Progenitor cell of endocrine pancreas (in vitro differentiated cells): ENCODE measurements around the gene SUGP1. TPM values are rescaled to one million over a fixed set of nuclear protein-coding genes. Genes with fewer than 3 reads are reported as not detected.

Experiments
- DNase-seq: peaks from one replicate; pipeline ENCODE4 v3.0.0; 2021; ENCODE audit warnings: low spot score; ENCODE audit not compliant: unreplicated experiment
- H3K27ac Mint-ChIP-seq: 2 replicates; pipeline ENCODE4 v1.8.0; 2021; ENCODE audit warnings: mild to moderate bottlenecking, moderate library complexity, mixed read lengths
- H3K27me3 Mint-ChIP-seq: 2 replicates; pipeline ENCODE4 v1.8.0; 2021; ENCODE audit warnings: mixed read lengths
- H3K36me3 Mint-ChIP-seq: 2 replicates; pipeline ENCODE4 v1.8.0; 2022; ENCODE audit warnings: mixed read lengths; ENCODE audit not compliant: insufficient read depth
- H3K4me1 Mint-ChIP-seq: 2 replicates; pipeline ENCODE4 v1.8.0; 2021; ENCODE audit warnings: low read depth, mixed read lengths
- H3K4me3 Mint-ChIP-seq: 2 replicates; pipeline ENCODE4 v1.8.0; 2021; ENCODE audit warnings: low read depth, mild to moderate bottlenecking, moderate library complexity, mixed read lengths
- H3K9me3 Mint-ChIP-seq: 2 replicates; pipeline ENCODE4 v1.8.0; 2021; ENCODE audit warnings: low read depth, mixed read lengths
- CTCF ChIP-seq: fragments of 200-600 bp; sonication (generic); IDR thresholded peaks from one replicate; pipeline ENCODE4 v1.5.0; 2021; ENCODE audit warnings: antibody characterized with exemption, mild to moderate bottlenecking; ENCODE audit not compliant: unreplicated experiment
- total RNA-seq: library from RNA; stranded (reverse); gene quantifications from 2 replicates; pipeline ENCODE4 v1.2.1, GENCODE V29; 2021

SUGP1 gene
- total RNA-seq, 1 donor from 2014 or later = 95.6 TPM

GRCh38 chr19:19226663-19227062 is 93.6 kb downstream of the SUGP1 start:
- H3K4me1 Mint-ChIP-seq = no peaks in the 10 kb centered on the region
- no peak overlapping the region for H3K4me3 Mint-ChIP-seq
- H3K9me3 Mint-ChIP-seq = no peaks in the 10 kb centered on the region
- DNase-seq = no peak
- H3K27ac Mint-ChIP-seq = no peak overlapping the region
- TF ChIP-seq CTCF = no peak
- peaks cover 49% of the 10 kb centered on the region for H3K27me3 Mint-ChIP-seq
- H3K36me3 Mint-ChIP-seq = no peaks in the 10 kb centered on the region

- H3K36me3 Mint-ChIP-seq = no peaks in the 10 kb centered on the region
- H3K9me3 Mint-ChIP-seq = no peaks in the 10 kb centered on the region
- no peaks in the 10 kb centered on the region for H3K4me1 Mint-ChIP-seq
- H3K27me3 Mint-ChIP-seq = peaks cover 48% of the 10 kb centered on the region
- no peak overlapping the region for H3K4me3 Mint-ChIP-seq
- no peak for DNase-seq
- no peak overlapping the region for H3K27ac Mint-ChIP-seq
- TF ChIP-seq CTCF = no peak
Measured at GRCh38 chr19:19226204-19226603, 94.1 kb downstream of the SUGP1 start.

Other genes with a start within 250 kb of the SUGP1 start
- 38.8 and 42.3 TPM in 2 replicates for gene TMEM161A, start 182.0 kb downstream of the SUGP1 start, total RNA-seq
- gene MEF2B, start 150.2 kb downstream of the SUGP1 start, total RNA-seq = 4.2 and 4.4 TPM in 2 replicates
- gene BORCS8, start 128.4 kb downstream of the SUGP1 start, total RNA-seq = 28.9 and 33.9 TPM in 2 replicates
- 134 and 135 TPM in 2 replicates for gene RFXANK, start 128.3 kb downstream of the SUGP1 start, total RNA-seq
- 10.6 and 12.2 TPM in 2 replicates for gene NR2C2AP, start 117.1 kb downstream of the SUGP1 start, total RNA-seq
- 0.17 and 0.36 TPM in 2 replicates for gene NCAN, start 108.6 kb downstream of the SUGP1 start, total RNA-seq
- gene TM6SF2, start 47.2 kb downstream of the SUGP1 start, total RNA-seq = 4.9 and 7.6 TPM in 2 replicates
- 91.9 and 98.5 TPM in 2 replicates for gene MAU2, start 320 bp upstream of the SUGP1 start, total RNA-seq
- 91.0 and 98.7 TPM in 2 replicates for gene GATAD2A, start 85.2 kb upstream of the SUGP1 start, total RNA-seq
- gene TSSK6, start 195.0 kb upstream of the SUGP1 start, total RNA-seq = 2.7 and 3.3 TPM in 2 replicates
- 346 and 347 TPM in 2 replicates for gene NDUFA13, start 195.7 kb upstream of the SUGP1 start, total RNA-seq
- gene YJEFN3, start 208.4 kb upstream of the SUGP1 start, total RNA-seq = 22.6 and 27.6 TPM in 2 replicates
- gene CILP2, start 217.8 kb upstream of the SUGP1 start, total RNA-seq = 2.4 and 2.6 TPM in 2 replicates